ENCODE results near the gene GALNTL6. TPM values are rescaled to one million over a fixed set of nuclear protein-coding genes. Genes with fewer than 3 reads are reported as not detected.

The GALNTL6 gene
- total and polyA plus RNA-seq, 2 experiments from 2014 or later, result not detected

- WGBS, 2 experiments (ENCODE audit: low coverage in 1 of 2, low lambda C conversion rate in 2 of 2, missing lambda C conversion rate in 2 of 2), result 54 to 56% methylated on average over 4 of the region's 4 CpGs
- no peak overlapping the region for H3K4me3 ChIP-seq
Measured at GRCh38 chr4:172866421-172866820, 1053.2 kb downstream of the GALNTL6 start.

GRCh38 chr4:172867835-172868234, 1054.6 kb downstream of the GALNTL6 start:
- TF ChIP-seq EZH2phosphoT487 (IDR thresholded peaks at IDR 0.05; ENCODE audit: insufficient read depth, low read depth), result no peak
- no peak for TF ChIP-seq EZH2 (IDR thresholded peaks at IDR 0.05; ENCODE audit: insufficient read depth, poor library complexity, severe bottlenecking)
- no peak overlapping the region for H3K4me2 ChIP-seq (ENCODE audit: unreplicated experiment)
- WGBS, 2 experiments (ENCODE audit: low coverage in 1 of 2, low lambda C conversion rate in 2 of 2, missing lambda C conversion rate in 2 of 2), result 13 to 20% methylated on average over 2 of the region's 2 CpGs
- H3K27ac ChIP-seq, result no peak overlapping the region
- H3K36me3 ChIP-seq (ENCODE audit: low read depth), result no peaks in the 10 kb centered on the region
- H3F3A ChIP-seq (ENCODE audit: insufficient read depth), result no peaks in the 10 kb centered on the region
- no peaks in the 10 kb centered on the region for H3K9me3 ChIP-seq (ENCODE audit: low read depth)
- in situ Hi-C loops (cut with MboI), result no loop called here
- no peak for DNase-seq
- no peak overlapping the region for H3K9ac ChIP-seq
- no peak overlapping the region for H2AFZ ChIP-seq
- no peaks in the 10 kb centered on the region for H3K4me1 ChIP-seq (ENCODE audit: insufficient read depth)
- no peaks in the 10 kb centered on the region for H4K20me1 ChIP-seq (ENCODE audit: insufficient read depth)
- H3K9me2 ChIP-seq (ENCODE audit: insufficient read depth), result no peaks in the 10 kb centered on the region
- H3K79me2 ChIP-seq (ENCODE audit: insufficient read depth), result no peaks in the 10 kb centered on the region
- no peak overlapping the region for H3K4me3 ChIP-seq
- H3K27me3 ChIP-seq (replicated peaks; ENCODE audit: insufficient read depth), result peaks cover 6% of the 10 kb centered on the region

More at GRCh38 chr4:172866421-172866820, 1053.2 kb downstream of the GALNTL6 start:
- Histone ChIP-seq H3K9me3 (ENCODE audit: low read depth) (no peaks in the 10 kb centered on the region), H3K4me2 (ENCODE audit: unreplicated experiment) (no peak overlapping the region), H3K27ac (no peak overlapping the region), H3K79me2 (ENCODE audit: insufficient read depth) (no peaks in the 10 kb centered on the region), H3K36me3 (ENCODE audit: low read depth) (no peaks in the 10 kb centered on the region), H3K9ac (no peak overlapping the region), H2AFZ (no peak overlapping the region), H3K27me3 (replicated peaks; ENCODE audit: insufficient read depth) (peaks cover 6% of the 10 kb centered on the region), H4K20me1 (ENCODE audit: insufficient read depth) (no peaks in the 10 kb centered on the region), H3K9me2 (ENCODE audit: insufficient read depth) (no peaks in the 10 kb centered on the region), H3F3A (ENCODE audit: insufficient read depth) (no peaks in the 10 kb centered on the region), H3K4me1 (ENCODE audit: insufficient read depth) (no peaks in the 10 kb centered on the region)
- in situ Hi-C loops (cut with MboI), result no loop called here
- TF ChIP-seq EZH2 (IDR thresholded peaks at IDR 0.05; ENCODE audit: insufficient read depth, poor library complexity, severe bottlenecking) (no peak), EZH2phosphoT487 (IDR thresholded peaks at IDR 0.05; ENCODE audit: insufficient read depth, low read depth) (no peak)
- no peak for DNase-seq

GRCh38 chr4:172868271-172868670, 1055.1 kb downstream of the GALNTL6 start:
- WGBS, 2 experiments (ENCODE audit: low coverage in 1 of 2, low lambda C conversion rate in 2 of 2, missing lambda C conversion rate in 2 of 2), result 31 to 48% methylated on average over 1 of the region's 1 CpG
- Histone ChIP-seq H4K20me1 (ENCODE audit: insufficient read depth) (no peaks in the 10 kb centered on the region), H3K36me3 (ENCODE audit: low read depth) (no peaks in the 10 kb centered on the region), H3K4me3 (no peak overlapping the region), H3K79me2 (ENCODE audit: insufficient read depth) (no peaks in the 10 kb centered on the region), H3K4me1 (ENCODE audit: insufficient read depth) (no peaks in the 10 kb centered on the region), H3K4me2 (ENCODE audit: unreplicated experiment) (no peak overlapping the region), H3K9me3 (ENCODE audit: low read depth) (no peaks in the 10 kb centered on the region), H3K27me3 (replicated peaks; ENCODE audit: insufficient read depth) (peaks cover 6% of the 10 kb centered on the region), H3K9me2 (ENCODE audit: insufficient read depth) (no peaks in the 10 kb centered on the region), H2AFZ (no peak overlapping the region), H3F3A (ENCODE audit: insufficient read depth) (no peaks in the 10 kb centered on the region), H3K27ac (no peak overlapping the region), H3K9ac (no peak overlapping the region)
- TF ChIP-seq EZH2phosphoT487 (IDR thresholded peaks at IDR 0.05; ENCODE audit: insufficient read depth, low read depth) (no peak), EZH2 (IDR thresholded peaks at IDR 0.05; ENCODE audit: insufficient read depth, poor library complexity, severe bottlenecking) (no peak)
- in situ Hi-C loops (cut with MboI), result no loop called here
- no peak for DNase-seq

GRCh38 chr4:172869621-172870268, 1056.5 kb downstream of the GALNTL6 start:
- Histone ChIP-seq H3K9ac (no peak overlapping the region), H3K27ac (no peak overlapping the region), H3K27me3 (replicated peaks; ENCODE audit: insufficient read depth) (peaks cover 6% of the 10 kb centered on the region), H2AFZ (no peak overlapping the region), H3K4me1 (ENCODE audit: insufficient read depth) (no peaks in the 10 kb centered on the region), H4K20me1 (ENCODE audit: insufficient read depth) (no peaks in the 10 kb centered on the region), H3K4me3 (no peak overlapping the region), H3K36me3 (ENCODE audit: low read depth) (no peaks in the 10 kb centered on the region), H3K9me3 (ENCODE audit: low read depth) (no peaks in the 10 kb centered on the region), H3F3A (ENCODE audit: insufficient read depth) (no peaks in the 10 kb centered on the region), H3K9me2 (ENCODE audit: insufficient read depth) (no peaks in the 10 kb centered on the region), H3K4me2 (ENCODE audit: unreplicated experiment) (no peak overlapping the region), H3K79me2 (ENCODE audit: insufficient read depth) (no peaks in the 10 kb centered on the region)
- in situ Hi-C loops (cut with MboI), result no loop called here
- WGBS, 2 experiments (ENCODE audit: low coverage in 1 of 2, low lambda C conversion rate in 2 of 2, missing lambda C conversion rate in 2 of 2), result 51 to 73% methylated on average over 1 of the region's 1 CpG
- no peak for DNase-seq
- no peak for TF ChIP-seq EZH2phosphoT487 (IDR thresholded peaks at IDR 0.05; ENCODE audit: insufficient read depth, low read depth)
- TF ChIP-seq EZH2 (IDR thresholded peaks at IDR 0.05; ENCODE audit: insufficient read depth, poor library complexity, severe bottlenecking), result no peak

GRCh38 chr4:172871381-172871780, 1058.2 kb downstream of the GALNTL6 start:
- Histone ChIP-seq H2AFZ (no peak overlapping the region), H3F3A (ENCODE audit: insufficient read depth) (no peaks in the 10 kb centered on the region)

More at GRCh38 chr4:172871381-172871780, 1058.2 kb downstream of the GALNTL6 start:
- H3K9me2 ChIP-seq (ENCODE audit: insufficient read depth), result no peaks in the 10 kb centered on the region
- H3K27me3 ChIP-seq (replicated peaks; ENCODE audit: insufficient read depth), result peaks cover 6% of the 10 kb centered on the region
- H3K4me2 ChIP-seq (ENCODE audit: unreplicated experiment), result no peak overlapping the region
- DNase-seq, result no peak
- no peaks in the 10 kb centered on the region for H3K9me3 ChIP-seq (ENCODE audit: low read depth)
- no peak overlapping the region for H3K27ac ChIP-seq
- H3K79me2 ChIP-seq (ENCODE audit: insufficient read depth), result no peaks in the 10 kb centered on the region
- no peaks in the 10 kb centered on the region for H3K36me3 ChIP-seq (ENCODE audit: low read depth)
- in situ Hi-C loops (cut with MboI), result no loop called here
- no peaks in the 10 kb centered on the region for H4K20me1 ChIP-seq (ENCODE audit: insufficient read depth)
- H3K9ac ChIP-seq, result no peak overlapping the region
- TF ChIP-seq EZH2 (IDR thresholded peaks at IDR 0.05; ENCODE audit: insufficient read depth, poor library complexity, severe bottlenecking) (no peak), EZH2phosphoT487 (IDR thresholded peaks at IDR 0.05; ENCODE audit: insufficient read depth, low read depth) (no peak)
- no peak overlapping the region for H3K4me3 ChIP-seq
- H3K4me1 ChIP-seq (ENCODE audit: insufficient read depth), result no peaks in the 10 kb centered on the region
